Fibroblast of skin of right biceps (primary cell): ENCODE data around the gene BCL7C.
A peak's percentile ranks its signal among the peaks of the same experiment; 100 is the strongest.
"Not testable (repeated sequence)": the region's sequence is repeated elsewhere in the genome, so short reads cannot be mapped to it uniquely, and the experiment has no call there.

Source experiments
- DNase-seq: peaks from one replicate; pipeline ENCODE4 v3.0.0-alpha.2; 2013

BCL7C gene

DNA sequence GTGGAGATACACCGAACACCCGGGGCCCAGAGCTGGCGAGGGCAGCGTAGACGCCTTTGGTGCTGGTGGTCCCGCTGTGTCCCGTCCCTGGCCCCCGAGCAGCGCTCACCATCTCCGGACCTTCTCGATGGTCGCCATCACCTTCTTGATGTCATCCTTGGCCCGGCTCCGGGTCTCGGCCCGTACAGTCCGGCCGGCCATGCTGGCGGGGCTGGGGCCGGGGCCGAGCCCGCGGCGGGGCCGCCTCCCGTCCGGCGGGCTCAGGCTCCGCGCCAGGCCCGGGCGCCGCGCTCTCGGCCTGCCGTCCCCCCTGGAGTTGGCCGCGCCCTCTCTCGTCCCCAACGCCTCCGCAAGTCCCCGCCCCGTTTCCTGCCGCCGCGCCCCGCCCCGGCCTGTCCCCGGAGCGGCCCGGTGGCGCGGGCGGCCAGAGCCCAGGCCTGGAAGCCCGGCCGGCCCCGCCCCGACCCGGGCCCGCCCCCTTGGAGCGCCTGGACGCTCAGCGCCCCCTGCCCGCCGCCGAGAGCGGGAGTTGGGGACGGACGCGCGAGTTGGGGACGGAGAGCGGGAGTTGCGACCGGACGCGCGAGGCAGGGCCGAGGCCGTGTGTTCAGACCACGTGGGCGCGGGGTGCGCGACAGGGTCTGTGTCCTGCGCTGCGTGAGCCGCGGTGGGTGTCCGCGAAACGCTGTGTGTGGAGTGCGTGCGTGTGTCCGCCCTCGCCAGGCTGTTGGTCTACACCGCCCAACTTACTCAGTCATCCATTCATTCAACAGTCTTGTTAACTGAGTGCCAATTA lies at the start of gene BCL7C:
Gene BCL7C, minus strand, starts transcription at position 334 of the 796 bp plus-strand sequence. Its CDS starts 133 bp downstream, at position 201.
- peak; percentile 93 for DNase-seq

DNA sequence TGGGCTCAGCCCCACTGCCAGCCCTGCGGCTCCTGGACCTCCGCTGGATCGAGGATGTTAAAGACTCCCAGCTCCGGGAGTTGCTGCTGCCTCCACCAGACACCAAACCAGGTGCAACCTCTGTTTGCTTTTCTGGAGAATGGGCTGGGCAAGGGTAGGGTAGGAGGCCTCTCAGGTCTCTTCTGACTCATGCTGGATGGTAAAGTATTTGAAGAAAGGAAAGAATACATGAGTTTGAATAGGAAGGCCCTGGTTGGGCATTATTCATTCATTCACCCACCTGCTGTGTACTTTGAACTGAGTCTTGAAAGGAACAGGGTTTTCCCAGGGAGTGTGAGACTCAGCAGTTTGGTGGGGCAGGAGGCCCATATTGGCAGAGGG lies 48.5 kb upstream of the BCL7C start:
- no peak for DNase-seq

DNA sequence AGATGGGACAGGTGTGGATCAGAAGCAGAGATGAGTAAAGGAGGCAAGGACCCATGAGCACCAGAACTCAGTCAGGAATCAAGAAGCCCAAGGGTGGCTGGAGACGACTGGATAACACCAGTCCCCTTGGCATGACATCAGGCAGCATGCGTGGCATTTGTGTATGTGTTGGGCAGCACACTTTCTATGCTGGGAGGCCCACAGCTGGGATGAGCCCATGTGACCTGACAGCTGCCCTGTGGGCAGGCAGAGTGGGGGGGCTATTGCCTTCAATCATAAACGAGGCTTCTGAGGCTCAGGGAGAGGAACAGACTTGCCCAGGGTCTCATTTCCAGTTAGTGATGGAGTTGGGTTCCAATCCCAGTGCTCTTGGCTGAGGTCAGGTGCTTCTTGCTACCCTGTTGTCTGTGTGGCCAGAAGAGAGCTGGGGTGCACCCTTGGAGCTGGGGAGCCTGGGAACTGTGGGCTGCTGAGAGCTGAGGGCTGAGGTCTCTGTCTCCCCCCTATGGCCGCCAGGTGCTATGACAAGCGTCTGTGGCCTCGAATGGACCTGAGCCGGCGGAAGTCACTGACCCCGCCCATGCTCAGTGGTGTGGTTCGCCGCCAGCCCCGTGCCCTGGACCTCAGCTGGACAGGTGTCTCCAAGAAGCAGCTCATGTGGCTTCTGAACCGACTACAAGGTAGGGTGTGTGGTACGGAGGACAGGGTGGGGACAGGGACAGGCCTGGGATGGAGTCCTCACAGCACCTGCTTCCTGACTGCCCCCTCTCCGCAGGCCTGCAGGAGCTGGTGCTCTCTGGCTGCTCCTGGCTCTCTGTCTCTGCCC lies 47.9 kb upstream of the BCL7C start:
- DNase-seq, result peak; percentile 59

GRCh38 chr16:30939571-30939970 lies 45.7 kb upstream of the BCL7C start:
- not testable (repeated sequence) for DNase-seq

- no peak for DNase-seq
Measured at GRCh38 chr16:30937692-30938091, 43.8 kb upstream of the BCL7C start.

GRCh38 chr16:30934827-30935557 lies 41.1 kb upstream of the BCL7C start:
- peak; percentile 31 for DNase-seq

GRCh38 chr16:30931068-30931650 lies 37.3 kb upstream of the BCL7C start:
- DNase-seq, result no peak

DNA sequence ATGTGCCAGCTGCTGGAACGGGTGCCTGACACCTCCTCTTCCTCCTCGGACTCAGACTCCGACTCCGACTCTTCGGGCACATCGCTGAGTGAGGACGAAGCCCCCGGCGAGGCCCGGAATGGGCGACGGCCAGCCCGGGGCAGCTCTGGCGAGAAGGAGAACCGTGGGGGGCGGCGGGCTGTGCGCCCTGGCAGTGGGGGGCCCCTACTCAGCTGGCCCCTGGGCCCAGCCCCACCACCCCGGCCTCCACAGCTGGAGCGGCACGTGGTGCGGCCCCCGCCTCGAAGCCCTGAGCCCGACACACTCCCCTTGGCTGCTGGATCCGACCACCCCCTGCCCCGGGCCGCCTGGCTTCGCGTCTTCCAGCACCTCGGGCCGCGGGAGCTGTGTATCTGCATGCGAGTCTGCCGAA lies 36.3 kb upstream of the BCL7C start:
- DNase-seq, result no peak

GRCh38 chr16:30929167-30929566 lies 35.3 kb upstream of the BCL7C start:
- no peak for DNase-seq

DNA sequence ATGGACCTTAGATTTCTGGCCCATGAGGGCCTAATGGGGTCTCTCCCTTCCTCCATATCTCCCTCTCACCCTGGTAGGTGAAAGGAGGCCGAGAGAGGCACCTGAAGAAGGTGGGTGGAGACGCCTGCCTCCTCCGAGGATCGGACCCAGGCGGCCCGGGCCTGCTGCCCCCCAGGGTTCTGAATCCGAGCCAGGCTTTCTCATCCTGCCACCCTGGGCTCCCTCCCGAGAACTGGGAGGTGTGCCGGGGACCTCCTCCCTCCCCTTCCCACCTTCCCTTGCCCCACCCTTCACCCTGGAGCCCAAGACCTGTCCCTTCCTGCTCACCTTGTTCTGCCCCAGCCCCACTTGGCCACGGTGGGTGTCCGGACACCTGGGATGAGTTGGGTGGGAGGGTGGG lies 34.5 kb upstream of the BCL7C start:
- DNase-seq, result no peak

DNA sequence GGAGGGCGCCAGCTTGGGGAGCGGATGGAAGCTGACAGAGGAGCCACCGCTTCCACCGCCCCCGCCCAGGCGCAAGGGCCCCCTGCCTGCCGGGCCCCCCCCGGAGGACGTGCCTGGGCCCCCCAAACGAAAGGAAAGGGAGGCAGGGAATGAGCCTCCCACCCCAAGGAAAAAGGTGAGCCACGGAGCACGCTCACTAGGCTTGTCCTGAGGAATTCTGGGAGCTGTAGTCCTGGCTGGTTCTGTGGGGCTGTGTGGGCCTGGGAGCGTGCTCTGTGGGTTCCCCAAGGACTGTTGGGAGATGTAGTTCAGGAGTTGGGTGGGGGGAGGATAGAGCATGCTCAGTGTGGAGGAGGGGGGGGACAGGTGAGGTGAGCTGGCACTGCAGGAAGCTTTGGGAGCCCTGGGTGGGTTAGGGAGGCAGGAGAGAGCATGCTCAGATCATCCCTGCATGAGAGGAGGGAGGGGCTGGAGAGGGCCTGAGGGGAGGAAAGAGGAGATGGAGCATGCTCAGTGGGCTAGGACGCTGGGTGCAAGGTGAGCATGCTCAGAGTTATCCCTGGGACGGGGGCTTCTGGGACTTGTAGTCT lies 34.0 kb upstream of the BCL7C start:
- peak; percentile 52 for DNase-seq

DNA sequence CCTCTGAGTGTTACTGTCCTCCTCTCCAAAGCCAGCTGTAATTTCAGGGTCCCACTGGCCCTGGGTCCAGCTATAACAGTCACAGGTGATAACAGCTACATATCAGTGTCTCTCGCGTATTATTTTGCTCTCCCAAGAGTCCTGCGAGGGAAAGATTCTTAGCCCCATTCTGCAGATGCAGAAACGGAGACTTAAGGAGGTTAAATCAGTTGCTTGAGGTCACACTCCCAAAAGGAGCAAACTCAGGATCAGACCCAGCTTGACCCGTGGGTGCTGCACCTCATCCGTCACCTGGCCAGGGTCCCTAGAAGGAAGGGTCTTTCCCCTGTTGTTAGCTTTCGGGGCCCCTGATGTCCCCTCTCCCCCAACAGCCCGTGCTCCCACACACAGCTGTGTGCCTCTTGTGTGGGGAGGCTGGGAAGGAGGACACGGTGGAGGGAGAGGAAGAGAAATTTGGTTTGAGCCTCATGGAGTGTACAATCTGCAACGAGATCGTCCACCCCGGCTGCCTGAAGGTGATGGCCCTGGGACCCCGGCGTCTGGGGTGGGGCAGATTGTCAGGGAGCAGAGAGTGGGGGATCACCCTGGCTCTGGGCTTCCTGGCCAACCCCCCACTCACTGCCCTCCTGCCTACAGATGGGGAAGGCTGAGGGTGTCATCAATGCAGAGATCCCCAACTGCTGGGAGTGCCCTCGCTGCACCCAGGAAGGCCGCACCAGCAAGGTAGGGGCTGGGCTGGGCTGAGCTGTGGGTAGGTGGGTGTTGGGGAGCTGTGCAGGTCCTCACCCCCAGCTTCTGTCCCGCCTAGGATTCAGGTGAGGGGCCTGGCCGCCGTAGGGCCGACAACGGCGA lies 33.3 kb upstream of the BCL7C start:
- DNase-seq, result no peak

GRCh38 chr16:30925995-30926811 lies 32.3 kb upstream of the BCL7C start:
- DNase-seq, result no peak

DNA sequence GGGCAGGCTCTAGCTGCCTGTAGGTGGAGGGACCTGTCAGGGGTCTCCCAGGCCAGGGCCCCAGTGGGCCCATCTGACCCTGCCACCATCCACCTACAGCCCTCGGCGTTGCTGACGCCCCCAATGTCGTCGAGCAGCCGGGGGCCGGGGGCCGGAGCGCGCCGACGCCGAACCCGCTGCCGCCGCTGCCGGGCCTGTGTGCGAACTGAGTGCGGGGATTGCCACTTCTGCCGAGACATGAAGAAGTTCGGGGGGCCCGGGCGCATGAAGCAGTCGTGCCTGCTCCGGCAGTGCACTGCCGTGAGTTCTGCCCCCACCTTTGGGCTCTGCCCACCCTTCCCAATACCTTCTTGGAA lies 31.7 kb upstream of the BCL7C start:
- no peak for DNase-seq

- no peak for DNase-seq
Measured at GRCh38 chr16:30924913-30925631, 31.2 kb upstream of the BCL7C start.

GRCh38 chr16:30924076-30924912 lies 30.4 kb upstream of the BCL7C start:
- no peak for DNase-seq

- no peak for DNase-seq
Measured at GRCh38 chr16:30923554-30924075, 29.7 kb upstream of the BCL7C start, which contains the start of gene FBXL19. Gene FBXL19, plus strand, starts transcription at chr16:30923572. Its CDS starts 2,183 bp downstream, at chr16:30925755.

GRCh38 chr16:30922960-30923535 lies 29.2 kb upstream of the BCL7C start:
- peak; percentile 100 for DNase-seq
